HG02885 (cell line): ENCODE measurements around the gene CAPN5.

Source experiments
- ATAC-seq: cut with Tn5 transposase; IDR thresholded peaks from one replicate; pipeline ENCODE4 v1.9.1; 2021; ENCODE audit warnings: mild to moderate bottlenecking; ENCODE audit not compliant: unreplicated experiment, poor library complexity

The CAPN5 gene

GRCh38 chr11:77144196-77144856, 77.6 kb downstream of the CAPN5 start:
- no peak for ATAC-seq

- no peak for ATAC-seq
These were observed 78.2 kb downstream of the CAPN5 start for GRCh38 chr11:77144857-77145428.

GRCh38 chr11:77146261-77147035, 79.7 kb downstream of the CAPN5 start:
- ATAC-seq, result no peak

GRCh38 chr11:77147036-77147315, 80.2 kb downstream of the CAPN5 start:
- ATAC-seq, result no peak

- no peak for ATAC-seq
These were observed 81.0 kb downstream of the CAPN5 start for GRCh38 chr11:77147668-77148321.

- no peak for ATAC-seq
These were observed 82.4 kb downstream of the CAPN5 start for GRCh38 chr11:77148963-77149715.

- no peak for ATAC-seq
These were observed 83.1 kb downstream of the CAPN5 start for GRCh38 chr11:77149716-77150392.

- ATAC-seq, result no peak
These were observed 84.1 kb downstream of the CAPN5 start for GRCh38 chr11:77150836-77151235.

- ATAC-seq, result no peak
These were observed 85.2 kb downstream of the CAPN5 start for GRCh38 chr11:77151804-77152509.

GRCh38 chr11:77152846-77153245, 86.1 kb downstream of the CAPN5 start:
- no peak for ATAC-seq

GRCh38 chr11:77153276-77154185, 86.8 kb downstream of the CAPN5 start:
- no peak for ATAC-seq

GRCh38 chr11:77154381-77155081, 87.8 kb downstream of the CAPN5 start:
- no peak for ATAC-seq

- no peak for ATAC-seq
These were observed 88.3 kb downstream of the CAPN5 start for GRCh38 chr11:77155082-77155475.

GRCh38 chr11:77155556-77156130, 88.9 kb downstream of the CAPN5 start:
- ATAC-seq, result no peak

GRCh38 chr11:77156396-77157195, 89.8 kb downstream of the CAPN5 start:
- no peak for ATAC-seq

- ATAC-seq, result no peak
These were observed 91.4 kb downstream of the CAPN5 start for GRCh38 chr11:77158041-77158695.
